OCI-LY1 (cell line): ENCODE results near the gene GRIA1.

Source experiments
- H2AFZ ChIP-seq: fragments of 200-600 bp; sonication (generic), shearing (Covaris generic); 2 replicates; pipeline ENCODE4 v1.6.0; 2014; ENCODE audit warnings: antibody characterized with exemption, mild to moderate bottlenecking, low read length
- H3F3A ChIP-seq: fragments of 200-600 bp; sonication (generic), shearing (Covaris generic); 2 replicates; pipeline ENCODE4 v1.6.0; 2014; ENCODE audit warnings: mild to moderate bottlenecking, antibody characterized with exemption, low read length, moderate library complexity; ENCODE audit not compliant: insufficient read depth
- H3K27ac ChIP-seq: fragments of 200-600 bp; sonication (generic); 2 replicates; pipeline ENCODE4 v1.5.1; 2014; ENCODE audit warnings: low read length, mixed run types, mild to moderate bottlenecking, low read depth; ENCODE audit not compliant: poor library complexity, severe bottlenecking
- H3K27me3 ChIP-seq: fragments of 200-600 bp; sonication (generic); 2 replicates; pipeline ENCODE4 v1.6.0; 2014; ENCODE audit warnings: antibody characterized with exemption, mild to moderate bottlenecking, low read length, moderate library complexity; ENCODE audit not compliant: insufficient read depth
- H3K36me3 ChIP-seq: fragments of 200-600 bp; sonication (generic); 2 replicates; pipeline ENCODE4 v1.6.1; 2014; ENCODE audit warnings: mild to moderate bottlenecking, antibody characterized with exemption, low read length, moderate library complexity, mixed read lengths; ENCODE audit not compliant: insufficient read depth
- H3K4me1 ChIP-seq: fragments of 200-600 bp; sonication (generic); 2 replicates; pipeline ENCODE4 v1.5.1; 2014; ENCODE audit warnings: mild to moderate bottlenecking, low read length, moderate library complexity; ENCODE audit not compliant: insufficient read depth, severe bottlenecking
- H3K4me2 ChIP-seq: fragments of 200-600 bp; sonication (generic), shearing (Covaris generic); 2 replicates; pipeline ENCODE4 v1.6.1; 2014; ENCODE audit warnings: low read length
- H3K4me3 ChIP-seq: fragments of 200-600 bp; sonication (generic); 2 replicates; pipeline ENCODE4 v1.5.1; 2014; ENCODE audit warnings: low read length, low read depth, mild to moderate bottlenecking, mixed read lengths; ENCODE audit not compliant: poor library complexity, severe bottlenecking
- H3K79me2 ChIP-seq: fragments of 200-600 bp; shearing (Covaris generic); 2 replicates; pipeline ENCODE4 v1.6.1; 2016; ENCODE audit warnings: mixed run types, low read length, mixed read lengths; ENCODE audit not compliant: insufficient read depth
- H3K9ac ChIP-seq: fragments of 200-600 bp; sonication (generic), shearing (Covaris generic); 2 replicates; pipeline ENCODE4 v1.6.1; 2014; ENCODE audit warnings: mild to moderate bottlenecking, low read length, mixed read lengths
- H3K9me2 ChIP-seq: fragments of 200-600 bp; sonication (generic), shearing (Covaris generic); 2 replicates; pipeline ENCODE4 v1.6.1; 2014; ENCODE audit warnings: low read depth, mild to moderate bottlenecking, low read length, mixed read lengths
- H3K9me3 ChIP-seq: fragments of 200-600 bp; shearing (Covaris generic); 2 replicates; pipeline ENCODE4 v1.6.1; 2014; ENCODE audit warnings: low read length, mixed read lengths
- H4K20me1 ChIP-seq: fragments of 200-600 bp; sonication (generic), shearing (Covaris generic); 2 replicates; pipeline ENCODE4 v1.6.0; 2016; ENCODE audit warnings: mild to moderate bottlenecking, low read length; ENCODE audit not compliant: insufficient read depth
- EZH2 ChIP-seq: fragments of 200-600 bp; sonication (generic), shearing (Covaris generic); IDR thresholded peaks from 2 replicates; pipeline ENCODE4 v1.8.0; 2017; ENCODE audit warnings: borderline replicate concordance, mixed run types, mild to moderate bottlenecking, antibody characterized with exemption, low read length, moderate library complexity, mixed read lengths
- TF ChIP-seq, protein P1 (sequence below): fragments of 200-600 bp; sonication (generic), shearing (Covaris generic); IDR thresholded peaks from 2 replicates; pipeline ENCODE4 v1.5.1; 2017; ENCODE audit warnings: mild to moderate bottlenecking, antibody characterized with exemption, low read length, moderate library complexity, mixed read lengths

GRIA1 gene

DNA sequence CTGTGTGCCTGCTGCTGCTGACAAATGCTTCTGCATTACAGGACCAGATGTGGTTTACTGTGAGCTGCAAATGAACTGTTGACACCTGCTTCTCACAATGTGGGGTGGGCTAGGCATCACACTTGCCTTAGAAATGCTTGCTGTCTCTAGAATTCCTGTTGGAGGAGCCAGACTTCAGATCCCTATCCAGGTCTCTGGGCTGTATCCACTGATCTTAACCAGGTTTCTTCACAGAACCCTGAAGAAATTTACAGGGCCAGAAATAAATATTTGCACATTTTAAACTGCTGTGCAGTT lies 292.8 kb downstream of the GRIA1 start:
- H3K79me2 ChIP-seq, result no peaks in the 10 kb centered on the region
- no peak overlapping the region for H3K27ac ChIP-seq
- no peaks in the 10 kb centered on the region for H3K9me2 ChIP-seq

DNA sequence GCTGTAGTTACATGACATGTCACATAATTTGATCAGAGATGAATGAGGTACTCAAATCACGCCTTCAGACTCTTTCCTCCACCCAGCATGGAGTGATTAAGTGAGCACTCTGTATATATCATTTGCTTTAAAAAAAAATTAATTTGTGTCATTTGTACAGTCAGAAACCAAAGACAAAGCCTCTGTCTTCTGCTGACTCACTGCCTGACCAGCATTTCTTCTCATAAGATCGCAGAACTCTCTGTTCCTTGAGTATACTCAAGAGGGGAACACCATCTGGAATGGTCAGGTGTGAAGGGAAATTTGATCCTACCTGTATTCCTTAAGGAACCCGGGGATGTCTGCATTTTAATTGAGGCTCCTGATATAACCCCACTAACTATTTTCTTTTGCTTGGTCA lies 293.8 kb downstream of the GRIA1 start:
- H3K4me3 ChIP-seq, result no peak overlapping the region
- H3K9me2 ChIP-seq, result no peaks in the 10 kb centered on the region
- no peak overlapping the region for H2AFZ ChIP-seq
- H3K4me1 ChIP-seq, result no peaks in the 10 kb centered on the region
- H3K9me3 ChIP-seq, result no peaks in the 10 kb centered on the region
- H4K20me1 ChIP-seq, result no peaks in the 10 kb centered on the region
- no peak overlapping the region for H3K9ac ChIP-seq
- H3K27ac ChIP-seq, result no peak overlapping the region
- H3K79me2 ChIP-seq, result no peaks in the 10 kb centered on the region
- no peaks in the 10 kb centered on the region for H3K27me3 ChIP-seq
- H3F3A ChIP-seq, result no peaks in the 10 kb centered on the region
- TF ChIP-seq EZH2, result no peak
- TF ChIP-seq, protein P1, sequence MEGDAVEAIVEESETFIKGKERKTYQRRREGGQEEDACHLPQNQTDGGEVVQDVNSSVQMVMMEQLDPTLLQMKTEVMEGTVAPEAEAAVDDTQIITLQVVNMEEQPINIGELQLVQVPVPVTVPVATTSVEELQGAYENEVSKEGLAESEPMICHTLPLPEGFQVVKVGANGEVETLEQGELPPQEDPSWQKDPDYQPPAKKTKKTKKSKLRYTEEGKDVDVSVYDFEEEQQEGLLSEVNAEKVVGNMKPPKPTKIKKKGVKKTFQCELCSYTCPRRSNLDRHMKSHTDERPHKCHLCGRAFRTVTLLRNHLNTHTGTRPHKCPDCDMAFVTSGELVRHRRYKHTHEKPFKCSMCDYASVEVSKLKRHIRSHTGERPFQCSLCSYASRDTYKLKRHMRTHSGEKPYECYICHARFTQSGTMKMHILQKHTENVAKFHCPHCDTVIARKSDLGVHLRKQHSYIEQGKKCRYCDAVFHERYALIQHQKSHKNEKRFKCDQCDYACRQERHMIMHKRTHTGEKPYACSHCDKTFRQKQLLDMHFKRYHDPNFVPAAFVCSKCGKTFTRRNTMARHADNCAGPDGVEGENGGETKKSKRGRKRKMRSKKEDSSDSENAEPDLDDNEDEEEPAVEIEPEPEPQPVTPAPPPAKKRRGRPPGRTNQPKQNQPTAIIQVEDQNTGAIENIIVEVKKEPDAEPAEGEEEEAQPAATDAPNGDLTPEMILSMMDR, result no peak
- H3K4me2 ChIP-seq, result no peak overlapping the region
- H3K36me3 ChIP-seq, result no peaks in the 10 kb centered on the region

More for the DNA sequence above, 292.8 kb downstream of the GRIA1 start:
- Histone ChIP-seq H2AFZ (no peak overlapping the region), H3K4me1 (no peaks in the 10 kb centered on the region), H3F3A (no peaks in the 10 kb centered on the region), H3K4me2 (no peak overlapping the region), H3K9ac (no peak overlapping the region), H3K27me3 (no peaks in the 10 kb centered on the region), H3K36me3 (no peaks in the 10 kb centered on the region), H4K20me1 (no peaks in the 10 kb centered on the region), H3K4me3 (no peak overlapping the region), H3K9me3 (no peaks in the 10 kb centered on the region)
- TF ChIP-seq, protein P1, result no peak
- no peak for TF ChIP-seq EZH2

DNA sequence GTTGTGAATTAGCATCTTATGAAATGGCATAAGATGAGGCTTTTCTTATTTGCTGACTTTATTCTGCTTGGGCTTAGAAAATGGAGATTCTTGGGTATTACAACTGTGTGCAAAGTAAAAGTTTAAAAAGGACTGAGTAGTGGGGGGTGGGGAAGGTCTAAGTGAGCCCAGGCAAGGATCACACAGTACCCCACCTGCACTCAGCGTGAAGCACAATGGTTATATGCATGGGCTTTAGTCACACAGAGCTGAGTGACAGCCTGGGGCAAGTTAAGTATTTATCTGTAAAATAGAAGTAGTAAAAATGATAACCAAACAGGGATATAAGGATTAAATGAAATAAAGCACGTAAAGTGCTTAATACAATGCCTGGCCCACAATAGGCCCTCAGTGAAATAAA lies 300.9 kb downstream of the GRIA1 start:
- Histone ChIP-seq H2AFZ (no peak overlapping the region), H3F3A (no peaks in the 10 kb centered on the region), H3K4me1 (no peaks in the 10 kb centered on the region), H3K9me2 (no peaks in the 10 kb centered on the region), H3K9ac (no peak overlapping the region), H3K79me2 (no peaks in the 10 kb centered on the region), H3K4me2 (no peak overlapping the region), H3K9me3 (no peaks in the 10 kb centered on the region), H3K4me3 (no peak overlapping the region), H3K27ac (no peak overlapping the region), H3K27me3 (no peaks in the 10 kb centered on the region), H4K20me1 (no peaks in the 10 kb centered on the region), H3K36me3 (no peaks in the 10 kb centered on the region)
- no peak for TF ChIP-seq EZH2
- TF ChIP-seq, protein P1, result no peak
